Activated gamma-delta T cell (primary cell): ENCODE measurements around the gene CNGA3.

Source experiments
- DNase-seq: peaks from one replicate; lab custom pipeline; 2025; lab: John Stamatoyannopoulos, UW

CNGA3 gene

GRCh38 chr2:98376996-98377395 lies 30.7 kb downstream of the CNGA3 start:
- DNase-seq, result no peak

GRCh38 chr2:98377544-98377943 lies 31.3 kb downstream of the CNGA3 start:
- no peak for DNase-seq

- no peak for DNase-seq
Measured at GRCh38 chr2:98378196-98378595, 31.9 kb downstream of the CNGA3 start.

GRCh38 chr2:98378901-98379300 lies 32.6 kb downstream of the CNGA3 start:
- DNase-seq, result no peak

GRCh38 chr2:98379311-98380202 lies 33.3 kb downstream of the CNGA3 start:
- no peak for DNase-seq

GRCh38 chr2:98380203-98380535 lies 33.9 kb downstream of the CNGA3 start:
- DNase-seq, result no peak

GRCh38 chr2:98381494-98381893 lies 35.2 kb downstream of the CNGA3 start:
- no peak for DNase-seq

- DNase-seq, result no peak
Measured at GRCh38 chr2:98382086-98382485, 35.8 kb downstream of the CNGA3 start.

GRCh38 chr2:98382739-98383138 lies 36.5 kb downstream of the CNGA3 start:
- DNase-seq, result no peak

- DNase-seq, result no peak
Measured at GRCh38 chr2:98383166-98383565, 36.9 kb downstream of the CNGA3 start.

GRCh38 chr2:98385050-98385699 lies 38.9 kb downstream of the CNGA3 start:
- no peak for DNase-seq

- DNase-seq, result no peak
Measured at GRCh38 chr2:98387478-98387877, 41.2 kb downstream of the CNGA3 start.

GRCh38 chr2:98388081-98388480 lies 41.8 kb downstream of the CNGA3 start:
- DNase-seq, result no peak

GRCh38 chr2:98388601-98389250 lies 42.5 kb downstream of the CNGA3 start:
- DNase-seq, result no peak

GRCh38 chr2:98389251-98389605 lies 43.0 kb downstream of the CNGA3 start:
- no peak for DNase-seq

GRCh38 chr2:98390571-98391476 lies 44.6 kb downstream of the CNGA3 start:
- no peak for DNase-seq

GRCh38 chr2:98391581-98392270 lies 45.5 kb downstream of the CNGA3 start:
- no peak for DNase-seq

GRCh38 chr2:98393354-98393753 lies 47.1 kb downstream of the CNGA3 start:
- no peak for DNase-seq

GRCh38 chr2:98394595-98395153 lies 48.4 kb downstream of the CNGA3 start:
- no peak for DNase-seq

- DNase-seq, result no peak
Measured at GRCh38 chr2:98395977-98396376, 49.7 kb downstream of the CNGA3 start.

GRCh38 chr2:98396745-98397355 lies 50.6 kb downstream of the CNGA3 start:
- no peak for DNase-seq
